22Rv1 (cell line): ENCODE data around the gene FIGNL2.

Source experiments
- H3K27ac ChIP-seq: fragments of 450-650 bp; 2 replicates; pipeline ENCODE4 v1.5.1; 2017
- ZFX ChIP-seq: fragments of 450-650 bp; IDR thresholded peaks from 2 replicates; pipeline ENCODE4 v1.6.1; 2017; ENCODE audit warnings: antibody characterized with exemption, borderline replicate concordance
- TF ChIP-seq, protein P1 (sequence below): fragments of 450-650 bp; IDR thresholded peaks from 2 replicates; pipeline ENCODE4 v1.5.1; 2017; ENCODE audit warnings: mild to moderate bottlenecking

Gene FIGNL2

DNA sequence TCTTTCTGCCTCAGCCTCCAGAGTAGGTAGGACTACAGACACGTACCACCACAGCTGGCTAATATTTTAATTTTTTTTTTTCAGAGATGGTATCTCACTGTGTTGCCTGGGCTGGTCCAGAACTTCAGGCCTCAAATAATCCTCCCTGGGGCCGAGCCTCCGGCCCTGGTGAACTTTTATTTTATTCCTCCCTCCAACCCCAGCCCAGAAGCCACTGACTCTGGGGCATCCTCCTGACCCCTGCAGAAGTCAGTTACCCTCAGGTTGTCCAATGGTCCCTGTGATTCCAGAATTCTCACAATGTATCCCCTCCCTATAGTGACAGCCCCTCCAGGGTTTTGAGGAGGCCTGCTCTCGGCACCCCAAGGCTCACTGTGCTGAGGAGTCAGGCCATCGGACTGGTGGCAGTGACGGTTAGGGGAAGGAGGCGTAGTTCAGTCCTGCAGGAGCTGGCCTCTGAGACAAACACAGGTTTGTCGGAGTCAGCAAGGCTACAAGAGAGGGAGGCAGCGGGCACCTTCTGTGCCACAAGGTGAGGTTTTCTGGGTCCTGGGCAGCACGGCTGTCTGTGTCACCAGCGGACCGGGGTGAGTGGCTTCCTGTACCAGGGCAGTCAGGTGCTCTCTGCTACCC, 19.4 kb upstream of the FIGNL2 start:
- no peak overlapping the region for H3K27ac ChIP-seq
- TF ChIP-seq, protein P1, sequence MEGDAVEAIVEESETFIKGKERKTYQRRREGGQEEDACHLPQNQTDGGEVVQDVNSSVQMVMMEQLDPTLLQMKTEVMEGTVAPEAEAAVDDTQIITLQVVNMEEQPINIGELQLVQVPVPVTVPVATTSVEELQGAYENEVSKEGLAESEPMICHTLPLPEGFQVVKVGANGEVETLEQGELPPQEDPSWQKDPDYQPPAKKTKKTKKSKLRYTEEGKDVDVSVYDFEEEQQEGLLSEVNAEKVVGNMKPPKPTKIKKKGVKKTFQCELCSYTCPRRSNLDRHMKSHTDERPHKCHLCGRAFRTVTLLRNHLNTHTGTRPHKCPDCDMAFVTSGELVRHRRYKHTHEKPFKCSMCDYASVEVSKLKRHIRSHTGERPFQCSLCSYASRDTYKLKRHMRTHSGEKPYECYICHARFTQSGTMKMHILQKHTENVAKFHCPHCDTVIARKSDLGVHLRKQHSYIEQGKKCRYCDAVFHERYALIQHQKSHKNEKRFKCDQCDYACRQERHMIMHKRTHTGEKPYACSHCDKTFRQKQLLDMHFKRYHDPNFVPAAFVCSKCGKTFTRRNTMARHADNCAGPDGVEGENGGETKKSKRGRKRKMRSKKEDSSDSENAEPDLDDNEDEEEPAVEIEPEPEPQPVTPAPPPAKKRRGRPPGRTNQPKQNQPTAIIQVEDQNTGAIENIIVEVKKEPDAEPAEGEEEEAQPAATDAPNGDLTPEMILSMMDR = no peak
- TF ChIP-seq ZFX = no peak

- TF ChIP-seq, protein P1 = no peak
- TF ChIP-seq ZFX = no peak
- no peak overlapping the region for H3K27ac ChIP-seq
Observed at GRCh38 chr12:51867371-51867770, 18.9 kb upstream of the FIGNL2 start.

DNA sequence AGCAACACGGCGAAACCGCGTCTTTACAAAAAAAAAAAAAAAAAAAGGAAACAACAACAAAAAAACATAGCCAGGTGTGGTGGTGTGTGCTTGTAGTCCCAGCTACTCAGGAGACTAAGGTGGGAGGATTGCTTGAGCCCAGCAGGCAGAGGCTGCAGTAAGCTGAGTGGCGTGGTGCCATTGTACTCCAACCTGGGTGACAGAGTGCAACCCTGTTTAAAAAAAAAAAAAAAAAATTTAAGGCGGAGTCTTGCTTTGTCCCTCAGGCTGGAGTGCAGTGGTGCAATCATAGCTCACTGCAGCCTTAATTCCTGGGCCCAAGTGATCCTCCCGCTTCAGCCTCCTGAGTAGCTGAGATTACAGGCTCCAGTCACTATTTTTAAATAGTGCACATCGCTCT, 18.2 kb upstream of the FIGNL2 start:
- no peak overlapping the region for H3K27ac ChIP-seq
- TF ChIP-seq ZFX = no peak
- TF ChIP-seq, protein P1 = no peak

- H3K27ac ChIP-seq = no peak overlapping the region
- TF ChIP-seq, protein P1 = no peak
- TF ChIP-seq ZFX = no peak
Observed at GRCh38 chr12:51866324-51866723, 17.8 kb upstream of the FIGNL2 start.

- H3K27ac ChIP-seq = no peak overlapping the region
- TF ChIP-seq, protein P1 = no peak
- TF ChIP-seq ZFX = no peak
Observed at GRCh38 chr12:51865757-51866270, 17.3 kb upstream of the FIGNL2 start.

GRCh38 chr12:51864833-51865670, 16.5 kb upstream of the FIGNL2 start:
- TF ChIP-seq, protein P1 = no peak
- TF ChIP-seq ZFX = no peak
- H3K27ac ChIP-seq = no peak overlapping the region
